HG02970 (cell line): ENCODE data around the gene NAV2.

Source experiments
- ATAC-seq: cut with Tn5 transposase; IDR thresholded peaks from one replicate; pipeline ENCODE4 v1.9.1; 2021; ENCODE audit warnings: mild to moderate bottlenecking, moderate library complexity, moderate number of reproducible peaks; ENCODE audit not compliant: unreplicated experiment, low FRiP score

The NAV2 gene

DNA sequence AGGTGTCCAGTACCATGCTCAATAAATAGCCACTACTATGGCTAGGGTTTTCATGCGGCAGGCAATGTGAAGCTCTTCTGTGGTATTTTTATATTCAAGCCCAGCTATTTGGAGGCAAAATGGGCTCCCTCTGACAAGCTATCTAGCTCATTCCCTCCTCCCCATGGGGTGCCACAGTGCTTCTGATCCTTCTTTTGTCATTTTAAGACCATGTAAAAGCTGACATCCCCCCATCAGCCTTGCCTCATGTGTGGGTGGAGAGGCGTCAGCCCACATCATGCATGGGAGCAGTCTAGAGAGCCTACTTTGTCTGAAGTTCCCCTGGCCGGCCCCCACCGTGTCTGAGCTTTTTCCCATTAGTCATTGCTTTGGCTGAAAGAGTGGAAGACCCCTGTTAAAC, 59.8 kb downstream of the NAV2 start:
- no peak for ATAC-seq

DNA sequence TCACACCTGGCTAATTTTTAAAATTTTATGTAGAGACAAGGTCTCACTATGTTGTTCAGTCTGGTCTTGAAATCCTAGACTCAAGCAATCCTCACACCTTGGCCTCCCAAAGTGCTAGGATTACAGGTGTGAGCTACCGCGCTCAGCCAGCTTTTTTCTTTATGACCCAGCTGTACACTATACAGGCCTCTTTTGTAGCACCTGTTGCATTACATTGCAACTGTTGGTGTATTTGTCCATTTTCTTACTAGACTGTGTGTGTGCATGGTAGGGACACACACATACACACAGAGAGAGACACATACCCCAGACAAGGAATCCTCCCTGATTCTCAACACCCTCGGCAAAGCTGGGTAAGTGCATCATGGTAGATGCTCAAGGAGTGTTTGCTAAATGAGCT, 61.7 kb downstream of the NAV2 start:
- no peak for ATAC-seq

GRCh38 chr11:19774817-19775580, 62.4 kb downstream of the NAV2 start:
- no peak for ATAC-seq

- ATAC-seq: no peak
These were observed 63.0 kb downstream of the NAV2 start for GRCh38 chr11:19775622-19776021.

DNA sequence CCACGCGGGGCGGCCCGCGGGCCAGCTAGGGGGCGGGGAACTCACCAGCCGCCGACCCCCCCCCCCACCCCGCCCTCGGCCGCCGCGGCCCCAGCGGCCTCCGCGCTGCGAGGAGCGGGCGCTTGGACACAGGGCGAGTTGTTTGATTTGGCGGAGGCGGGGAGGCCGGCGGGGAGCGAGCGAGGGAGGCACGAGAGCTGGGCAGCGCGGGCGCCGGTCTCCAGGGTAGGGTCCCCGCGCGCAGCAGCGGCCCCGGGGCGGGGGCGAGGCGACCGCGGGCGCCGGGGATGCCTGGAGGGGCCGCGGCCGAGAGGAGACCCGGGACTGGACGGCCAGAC, 64.4 kb downstream of the NAV2 start:
- ATAC-seq: peak; percentile 31

DNA sequence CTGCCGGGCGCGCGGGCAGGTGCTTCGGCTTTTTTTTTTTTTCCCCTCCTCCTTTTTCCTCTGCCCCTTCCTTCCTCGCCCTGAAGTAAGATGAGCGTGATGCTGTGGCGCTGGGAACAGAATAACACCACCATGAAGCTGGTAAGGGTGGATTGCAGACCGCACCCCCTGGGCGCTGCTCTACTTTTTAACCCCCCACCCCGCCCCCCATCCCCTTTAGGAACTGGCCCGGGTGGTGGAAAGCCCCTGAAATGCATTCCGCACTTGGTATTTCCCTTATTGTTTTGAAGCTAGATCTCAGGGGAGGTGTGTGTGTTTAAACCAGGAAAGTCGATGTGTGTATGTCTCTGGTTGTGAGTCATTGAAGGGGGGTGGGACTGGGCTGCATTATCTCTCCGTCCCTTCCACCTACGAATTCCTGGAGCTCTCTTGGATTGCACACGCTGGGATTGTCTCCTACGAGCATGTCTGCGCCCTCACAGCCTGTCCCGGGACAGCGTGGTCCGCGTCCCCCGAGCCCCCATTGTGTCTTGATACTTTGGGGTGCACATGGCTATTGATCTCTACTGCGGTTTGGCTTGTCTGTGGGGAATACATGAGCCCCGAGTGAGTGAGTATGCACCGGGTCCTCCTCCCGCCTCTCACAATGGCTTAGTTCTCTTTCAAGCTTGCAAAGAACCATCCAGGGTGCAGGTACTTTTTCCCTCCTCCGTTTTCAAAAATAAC, 64.9 kb downstream of the NAV2 start:
- ATAC-seq: peak; percentile 62

- ATAC-seq: no peak
These were observed 67.1 kb downstream of the NAV2 start for GRCh38 chr11:19779740-19780139.

DNA sequence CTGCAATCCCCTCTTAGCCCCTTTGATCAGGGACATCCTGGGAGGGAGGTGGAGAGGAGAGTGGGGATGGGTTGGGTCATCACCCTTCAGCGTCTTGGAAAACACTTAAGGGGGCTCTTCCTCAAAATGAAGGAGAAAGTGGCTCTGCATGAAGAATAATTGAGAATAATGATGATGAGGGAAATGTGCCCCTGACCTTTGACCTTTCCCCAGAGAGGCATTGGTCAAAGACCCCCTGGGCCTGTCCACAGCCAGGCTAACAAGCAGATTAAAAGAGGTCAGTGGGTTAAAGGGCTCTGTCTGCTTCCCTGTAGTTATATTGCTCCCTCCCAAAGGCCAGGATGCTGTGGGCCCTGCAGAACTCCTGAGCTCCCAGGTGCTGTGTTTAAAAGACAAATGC, 68.7 kb downstream of the NAV2 start:
- ATAC-seq: no peak

- ATAC-seq: no peak
These were observed 72.6 kb downstream of the NAV2 start for GRCh38 chr11:19785265-19785664.

DNA sequence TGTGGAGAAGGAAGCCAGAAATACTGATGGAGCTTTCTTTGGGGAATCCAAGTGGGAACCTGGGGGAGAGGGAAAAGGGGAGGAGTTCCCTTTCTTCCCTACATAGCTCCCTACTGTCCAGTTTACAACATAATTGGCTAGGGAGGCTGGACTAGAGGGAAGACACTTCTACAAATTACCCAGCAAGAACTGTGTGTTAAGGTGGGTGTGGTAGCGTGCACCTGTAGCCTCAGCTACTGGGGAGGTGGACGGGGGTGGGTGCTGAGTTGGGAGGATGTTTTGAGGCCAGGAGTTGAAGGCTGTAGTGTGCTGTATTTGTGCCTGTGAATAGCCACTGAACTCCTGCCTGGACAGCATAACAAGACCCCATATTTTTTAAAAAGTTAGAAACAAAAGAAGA, 74.0 kb downstream of the NAV2 start:
- ATAC-seq: no peak

GRCh38 chr11:19788435-19788834, 75.8 kb downstream of the NAV2 start:
- no peak for ATAC-seq

DNA sequence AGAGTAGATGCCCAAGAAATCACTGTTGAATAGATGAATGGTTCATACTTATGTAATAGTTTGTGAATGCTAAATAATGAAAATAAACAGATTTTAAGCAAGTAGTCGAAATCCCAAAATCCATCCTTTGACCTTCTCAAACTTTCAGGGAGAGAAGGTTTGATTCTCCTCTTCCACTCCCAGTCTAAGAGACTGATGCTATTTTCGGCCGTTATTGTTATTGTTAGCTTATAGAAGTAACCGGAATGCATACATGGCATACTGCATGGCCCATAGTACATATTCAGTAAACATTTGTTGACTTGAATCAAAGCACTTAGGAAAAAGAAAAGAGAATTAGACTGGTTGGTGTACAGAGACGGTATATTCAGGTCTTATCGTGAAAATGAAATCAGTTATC, 76.6 kb downstream of the NAV2 start:
- ATAC-seq: no peak

DNA sequence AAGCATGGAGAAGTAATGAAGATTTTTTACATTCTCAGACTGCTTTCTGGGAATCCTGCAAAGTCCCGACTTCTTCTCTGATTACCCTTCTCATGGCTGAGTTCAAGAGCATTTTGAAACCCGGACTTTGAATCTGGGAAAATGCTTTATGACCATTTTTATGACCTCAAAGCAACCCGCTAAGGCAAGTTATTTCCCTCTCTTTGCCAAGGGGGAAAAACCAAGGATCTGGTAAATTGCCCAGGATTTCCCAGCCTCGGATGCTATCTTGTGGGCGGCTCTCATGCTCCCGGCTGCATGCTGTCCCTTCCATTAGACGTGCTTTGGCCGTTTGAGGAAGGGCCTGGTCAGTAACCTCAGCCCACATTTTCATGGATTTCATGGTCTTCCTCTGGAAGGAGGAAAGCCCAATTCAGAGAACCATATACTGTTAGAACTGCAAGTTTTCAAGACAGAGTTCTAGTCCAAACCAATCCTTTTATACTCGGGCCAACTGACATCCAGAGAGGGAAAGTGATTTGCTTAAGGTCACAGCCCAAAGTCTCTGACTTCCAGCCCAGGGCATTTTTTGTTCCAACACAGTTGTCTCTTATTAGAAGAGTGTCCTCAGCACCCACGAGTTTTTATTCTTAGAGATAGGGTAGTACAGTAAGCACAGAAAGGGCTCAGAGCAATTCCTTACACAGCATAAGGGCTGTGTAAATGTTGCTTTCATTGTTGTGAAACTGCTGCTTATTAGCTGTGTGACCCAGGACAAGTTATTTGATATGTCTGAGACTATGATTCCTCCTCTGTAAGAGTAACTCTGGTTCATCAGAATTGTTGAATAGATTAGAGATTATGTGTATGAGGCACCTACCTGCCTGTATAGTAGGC, 77.4 kb downstream of the NAV2 start:
- no peak for ATAC-seq

GRCh38 chr11:19790831-19791552, 78.4 kb downstream of the NAV2 start:
- no peak for ATAC-seq

DNA sequence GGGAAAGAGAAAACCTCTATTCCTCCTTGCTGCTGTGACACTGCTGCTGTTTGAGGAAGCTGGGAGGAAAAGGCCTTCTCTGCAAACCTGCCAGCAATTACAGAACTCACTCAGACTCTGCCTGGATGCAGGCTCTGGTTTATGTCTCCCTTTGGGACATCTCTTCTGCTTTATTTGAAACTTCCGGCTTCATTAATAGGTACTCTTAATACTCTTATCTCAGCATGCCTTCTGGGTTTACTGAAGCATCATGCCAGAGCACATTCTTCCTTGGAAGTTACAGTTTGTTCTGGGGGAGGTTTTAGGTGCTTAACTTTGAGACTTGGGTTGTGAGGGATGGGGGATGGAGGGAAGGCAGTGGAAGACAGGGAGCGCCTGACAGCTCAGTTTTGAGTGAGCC, 79.9 kb downstream of the NAV2 start:
- ATAC-seq: no peak

GRCh38 chr11:19793326-19793725, 80.7 kb downstream of the NAV2 start:
- no peak for ATAC-seq

GRCh38 chr11:19794161-19794560, 81.5 kb downstream of the NAV2 start:
- ATAC-seq: no peak

DNA sequence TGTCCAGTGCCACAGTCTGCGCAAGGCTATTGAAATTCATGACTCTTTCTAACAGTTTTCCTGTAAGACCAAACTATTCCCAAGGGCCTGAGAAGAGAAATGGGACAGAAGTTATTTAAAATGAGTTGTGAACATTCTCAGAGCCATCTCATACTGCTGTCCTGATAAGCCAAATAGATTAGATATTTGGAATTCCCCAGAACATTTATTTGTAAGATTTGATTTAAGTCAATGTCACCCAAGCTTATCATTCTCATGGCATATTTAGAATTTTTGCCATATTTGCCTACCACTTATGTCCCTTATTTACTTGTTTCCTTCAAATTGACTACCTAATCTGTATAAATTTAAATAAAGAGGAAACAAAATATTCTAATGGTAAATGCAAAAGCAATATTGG, 82.4 kb downstream of the NAV2 start:
- ATAC-seq: no peak

GRCh38 chr11:19800162-19800561, 87.5 kb downstream of the NAV2 start:
- no peak for ATAC-seq

DNA sequence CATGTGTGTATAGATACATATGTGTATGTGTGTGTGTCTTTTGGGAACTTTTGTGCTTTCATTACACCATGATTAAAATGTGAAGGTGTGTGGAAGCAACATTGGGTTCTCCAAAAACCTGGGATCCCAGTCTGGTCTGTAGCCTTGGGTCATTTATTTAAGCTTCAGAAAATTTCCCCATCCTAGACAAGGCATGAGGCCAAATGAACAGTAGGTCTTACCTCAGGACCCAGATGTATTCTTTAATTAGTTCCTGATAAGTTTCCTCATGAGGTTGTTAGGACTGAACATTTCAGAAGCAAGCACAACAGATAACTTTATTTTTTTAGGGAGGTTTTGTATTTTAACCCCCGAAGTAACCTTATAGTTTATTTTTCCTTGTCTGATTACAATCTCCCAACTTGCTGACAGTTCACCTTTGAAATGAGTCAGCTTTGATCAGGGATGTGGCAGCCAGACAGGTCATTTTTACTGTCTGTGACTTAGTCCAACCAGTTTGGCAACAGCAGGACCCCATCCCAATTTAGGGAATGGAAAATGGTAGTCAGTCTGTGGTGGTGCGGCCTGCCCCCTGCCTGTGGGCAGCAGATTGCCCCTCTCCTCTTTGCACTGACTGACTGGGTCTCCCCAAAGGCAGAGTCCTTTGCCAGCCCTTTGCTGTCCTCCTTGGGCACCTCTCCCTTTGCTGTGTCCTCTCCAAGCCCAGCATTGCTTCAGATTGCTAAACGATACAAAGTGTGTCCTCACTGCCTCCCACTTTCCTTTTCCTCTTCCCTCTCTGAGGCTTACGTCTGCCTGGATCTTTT, 88.3 kb downstream of the NAV2 start:
- no peak for ATAC-seq
